ENCODE measurements around the gene MYH16. TPM values are rescaled to one million over a fixed set of nuclear protein-coding genes. Genes with fewer than 3 reads are reported as not detected.
"Not testable (repeated sequence)": the region's sequence is repeated elsewhere in the genome, so short reads cannot be mapped to it uniquely, and the experiment has no call there.

The MYH16 gene
- total and polyA plus RNA-seq, 5 experiments from 2014 or later: not detected

DNA sequence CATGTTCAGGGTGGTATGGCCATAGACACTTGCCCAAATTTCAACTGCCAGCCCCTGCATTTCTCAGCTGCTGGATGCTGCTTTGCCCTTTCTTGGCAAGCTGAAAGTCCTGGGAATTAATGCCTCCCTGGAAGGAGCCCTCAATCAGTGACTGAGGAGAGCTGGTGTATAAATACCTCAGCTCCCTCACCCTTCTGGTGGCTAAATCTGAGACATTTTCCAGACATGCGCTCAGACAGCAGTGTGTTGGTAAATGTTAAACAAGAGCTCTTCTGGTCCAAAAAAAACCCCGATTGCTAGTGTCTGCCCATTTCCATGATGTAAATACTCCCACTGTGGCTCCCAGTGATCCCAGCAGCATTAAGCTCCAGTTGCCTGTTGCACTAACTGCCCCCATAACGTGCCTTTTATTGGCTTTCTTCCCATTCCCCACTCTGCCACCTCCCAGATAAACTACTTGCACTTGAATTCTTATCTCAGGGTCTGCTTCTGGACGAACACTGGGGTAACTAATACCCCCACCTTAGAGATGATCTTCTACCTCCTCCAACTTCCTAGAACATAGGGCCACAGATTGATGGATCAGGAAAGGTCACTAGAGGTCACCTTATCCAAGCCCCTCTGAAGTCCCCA is 6.7 kb upstream of the MYH16 start:
- DNase-seq: no peak
- no peak overlapping the region for H3K4me3 Mint-ChIP-seq
- ATAC-seq: no peak
- H3K4me1 Mint-ChIP-seq: no peaks in the 10 kb centered on the region
- H3K27me3 Mint-ChIP-seq: peaks cover 0 to 13% (median 0%) of the 10 kb centered on the region in 5 donors
- no peak overlapping the region for H3K27ac Mint-ChIP-seq
- H3K36me3 Mint-ChIP-seq: no peaks in the 10 kb centered on the region
- POLR2A ChIA-PET: no interaction called here
- peaks cover 0 to 1% (median 0%) of the 10 kb centered on the region in 9 donors for H3K9me3 Mint-ChIP-seq

DNA sequence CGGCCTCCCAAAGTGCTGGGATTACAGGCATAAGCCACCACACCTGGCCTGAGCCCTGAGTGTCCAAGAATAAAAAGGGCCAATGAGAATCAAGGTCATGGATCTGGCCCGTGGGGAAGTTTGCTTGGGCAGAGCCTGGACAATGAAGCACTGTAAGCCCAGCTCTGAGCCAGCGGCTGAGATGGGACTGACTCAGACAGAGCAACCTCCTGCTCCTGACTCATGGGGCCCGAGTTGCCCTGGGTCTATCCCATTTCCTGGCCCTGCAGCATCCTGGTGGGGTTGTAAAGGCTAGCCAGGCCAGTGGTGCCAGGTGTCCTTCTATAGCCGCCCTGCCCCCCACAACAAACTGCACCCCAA is 5.2 kb upstream of the MYH16 start:
- POLR2A ChIA-PET: no interaction called here
- no peak overlapping the region for H3K4me3 Mint-ChIP-seq
- no peak for ATAC-seq
- H3K4me1 Mint-ChIP-seq: no peaks in the 10 kb centered on the region
- DNase-seq: no peak
- H3K27ac Mint-ChIP-seq: no peak overlapping the region
- no peaks in the 10 kb centered on the region for H3K36me3 Mint-ChIP-seq
- H3K27me3 Mint-ChIP-seq: peaks cover 0 to 7% (median 1%) of the 10 kb centered on the region in 5 donors
- H3K9me3 Mint-ChIP-seq: peaks cover 0 to 1% (median 0%) of the 10 kb centered on the region in 9 donors

DNA sequence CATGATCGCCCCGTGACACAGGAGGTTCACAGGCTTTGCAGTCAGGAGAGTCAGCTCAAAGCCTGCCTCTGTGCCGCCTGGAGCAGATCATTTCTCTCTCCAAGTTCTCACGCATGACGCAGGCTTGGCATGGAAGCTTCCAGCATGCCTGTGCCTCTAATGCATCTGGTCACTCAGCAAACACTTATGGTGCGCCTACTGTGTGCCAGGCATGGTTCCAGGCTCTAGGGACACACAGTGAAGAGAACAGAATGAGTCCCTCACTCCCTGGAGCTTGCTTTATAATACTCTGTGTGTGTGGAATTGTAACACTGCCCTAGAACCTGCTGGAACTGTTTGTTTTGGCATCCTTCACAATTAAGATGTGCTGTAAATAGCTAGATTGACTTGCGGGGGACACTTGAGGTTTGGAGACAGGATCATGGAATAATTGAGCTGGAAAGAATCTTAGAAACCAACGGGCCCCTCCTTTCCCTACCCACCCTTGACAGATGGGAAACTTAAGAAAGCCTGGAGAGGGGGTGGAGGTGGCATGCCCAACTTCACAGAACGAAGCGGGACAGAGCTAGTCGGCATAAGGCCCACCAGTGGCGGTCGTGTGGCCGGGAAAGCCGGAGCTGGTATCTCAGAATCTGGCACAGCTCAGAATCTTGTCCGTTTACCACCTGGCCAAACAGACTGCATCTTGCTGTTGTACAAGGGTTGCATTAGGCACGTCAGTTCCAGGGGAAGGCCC is 4.6 kb upstream of the MYH16 start:
- Mint-ChIP-seq H3K4me1 (no peaks in the 10 kb centered on the region), H3K27ac (no peak overlapping the region), H3K36me3 (no peaks in the 10 kb centered on the region), H3K9me3 (peaks cover 0 to 1% (median 0%) of the 10 kb centered on the region in 9 donors), H3K4me3 (no peak overlapping the region), H3K27me3 (peaks cover 0 to 7% (median 1%) of the 10 kb centered on the region in 5 donors)
- ATAC-seq (no peak), DNase-seq (no peak)
- POLR2A ChIA-PET: no interaction called here

DNA sequence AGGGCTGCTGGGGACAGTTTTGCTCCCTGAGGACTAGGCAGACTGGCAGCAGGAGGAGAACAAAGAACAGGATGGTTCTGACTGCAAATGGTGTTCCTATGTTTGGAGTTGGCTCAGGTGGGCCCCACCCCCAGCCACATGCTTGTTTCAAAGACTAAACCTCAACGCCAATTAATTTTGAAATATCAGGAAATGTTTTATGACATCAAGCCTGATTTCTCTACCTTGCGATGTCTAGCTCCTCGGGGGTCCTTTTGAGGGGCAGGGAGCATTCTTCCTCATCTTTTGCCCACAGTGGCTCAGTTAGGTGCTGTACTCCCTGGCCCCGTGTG is 4.1 kb upstream of the MYH16 start:
- ATAC-seq (no peak), DNase-seq (no peak)
- peaks cover 0 to 1% (median 0%) of the 10 kb centered on the region in 9 donors for H3K9me3 Mint-ChIP-seq
- POLR2A ChIA-PET: no interaction called here
- no peaks in the 10 kb centered on the region for H3K36me3 Mint-ChIP-seq
- peaks cover 0 to 3% (median 2%) of the 10 kb centered on the region in 4 donors for H3K4me1 Mint-ChIP-seq
- H3K4me3 Mint-ChIP-seq: no peak overlapping the region
- H3K27ac Mint-ChIP-seq: no peak overlapping the region
- H3K27me3 Mint-ChIP-seq: peaks cover 0 to 7% (median 1%) of the 10 kb centered on the region in 5 donors

DNA sequence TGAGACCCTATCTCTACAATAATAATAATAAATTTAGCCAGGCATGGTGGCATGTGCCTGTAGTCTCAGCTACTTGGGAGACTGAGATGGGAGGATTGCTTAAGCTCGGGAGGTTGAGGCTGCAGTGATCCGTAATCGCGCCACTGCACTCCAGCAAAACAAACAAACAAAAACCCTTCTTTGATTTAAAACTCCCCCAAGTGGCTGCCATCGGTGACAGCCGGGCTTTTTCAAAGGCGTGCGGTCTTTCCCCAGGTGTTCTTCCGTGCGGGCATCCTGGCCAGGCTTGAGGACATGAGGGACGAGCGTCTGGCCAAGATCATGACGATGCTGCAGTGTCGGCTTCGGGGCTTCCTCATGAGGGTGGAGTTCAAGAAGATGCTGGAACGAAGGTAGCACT is 1.9 kb upstream of the MYH16 start:
- Mint-ChIP-seq H3K9me3 (peaks cover 0 to 1% (median 0%) of the 10 kb centered on the region in 9 donors), H3K36me3 (no peaks in the 10 kb centered on the region), H3K27ac (no peak overlapping the region), H3K4me1 (peaks cover 1 to 10% (median 8%) of the 10 kb centered on the region in 4 donors), H3K27me3 (peaks cover 0 to 7% (median 1%) of the 10 kb centered on the region in 5 donors), H3K4me3 (no peak overlapping the region)
- ATAC-seq: no peak
- DNase-seq: no peak
- POLR2A ChIA-PET: no interaction called here

- H3K4me3 Mint-ChIP-seq, POLR2A ChIA-PET, H3K4me1 Mint-ChIP-seq, ATAC-seq, H3K9me3 Mint-ChIP-seq, H3K36me3 Mint-ChIP-seq, H3K27me3 Mint-ChIP-seq, DNase-seq: not testable (repeated sequence)
- H3K27ac Mint-ChIP-seq: peak overlapping the region in 1 of 10 donors; percentile 65
Measured at GRCh38 chr7:99273561-99273960, 922 bp downstream of the MYH16 start.

DNA sequence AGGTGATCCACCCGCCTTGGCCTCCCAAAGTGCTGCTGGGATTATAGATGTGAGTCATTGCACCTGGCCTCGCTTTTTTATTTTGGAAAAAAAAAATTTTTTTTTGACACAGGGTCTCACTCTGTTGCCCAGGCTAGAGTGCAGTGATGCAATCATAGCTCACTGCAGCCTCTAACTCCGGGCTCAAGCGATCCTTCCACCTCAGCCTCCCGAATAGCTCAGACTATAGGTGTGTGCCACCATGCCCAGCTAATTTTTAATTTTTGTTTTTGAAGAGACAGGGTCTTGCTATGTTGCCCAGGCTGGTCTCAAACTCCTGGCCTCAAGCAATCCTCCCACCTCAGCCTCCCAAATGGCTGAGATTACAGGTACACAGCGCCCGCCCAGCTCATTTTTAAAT is 2.3 kb downstream of the MYH16 start:
- H3K4me3 Mint-ChIP-seq, POLR2A ChIA-PET, ATAC-seq, H3K36me3 Mint-ChIP-seq, DNase-seq, H3K4me1 Mint-ChIP-seq, H3K27me3 Mint-ChIP-seq, H3K9me3 Mint-ChIP-seq, H3K27ac Mint-ChIP-seq: not testable (repeated sequence)

DNA sequence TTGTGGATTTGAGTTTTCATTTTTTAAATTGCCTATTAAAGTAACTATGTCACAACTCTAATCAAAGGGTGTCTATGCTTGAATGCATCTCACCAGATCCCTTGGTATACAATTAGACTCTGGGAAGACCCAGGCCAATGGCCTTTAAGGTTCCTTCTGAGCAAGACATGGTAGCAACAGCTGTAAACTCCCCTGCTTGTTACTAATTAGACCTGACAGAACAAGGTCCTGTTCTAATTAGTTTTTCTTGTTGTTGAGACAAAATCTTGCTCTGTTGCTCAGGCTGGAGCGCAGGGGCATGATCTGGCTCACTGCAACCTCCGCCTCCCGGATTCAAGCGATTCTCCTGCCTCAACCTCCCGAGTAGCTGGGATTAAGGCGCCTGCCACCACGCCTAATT is 2.9 kb downstream of the MYH16 start:
- ATAC-seq: no peak

GRCh38 chr7:99278180-99278579 is 5.5 kb downstream of the MYH16 start:
- no peaks in the 10 kb centered on the region for H3K9me3 Mint-ChIP-seq
- H3K27me3 Mint-ChIP-seq: peaks cover 0 to 2% (median 0%) of the 10 kb centered on the region in 5 donors
- peaks cover 4 to 10% (median 8%) of the 10 kb centered on the region in 4 donors for H3K4me1 Mint-ChIP-seq
- ATAC-seq: no peak
- H3K27ac Mint-ChIP-seq: peak overlapping the region in 1 of 10 donors; percentile 73
- H3K4me3 Mint-ChIP-seq: no peak overlapping the region
- no peaks in the 10 kb centered on the region for H3K36me3 Mint-ChIP-seq
- DNase-seq: no peak
- POLR2A ChIA-PET: no interaction called here

More for the DNA sequence above, 2.9 kb downstream of the MYH16 start:
- Mint-ChIP-seq H3K27ac (no peak overlapping the region), H3K36me3 (no peaks in the 10 kb centered on the region), H3K27me3 (peaks cover 0 to 3% (median 0%) of the 10 kb centered on the region in 5 donors), H3K4me1 (peaks cover 4 to 10% (median 8%) of the 10 kb centered on the region in 4 donors), H3K4me3 (no peak overlapping the region), H3K9me3 (no peaks in the 10 kb centered on the region)
- POLR2A ChIA-PET: no interaction called here
- DNase-seq: no peak

GRCh38 chr7:99284165-99284564 is 11.5 kb downstream of the MYH16 start:
- DNase-seq, H3K36me3 Mint-ChIP-seq, H3K4me3 Mint-ChIP-seq, H3K4me1 Mint-ChIP-seq, H3K27me3 Mint-ChIP-seq, POLR2A ChIA-PET, H3K27ac Mint-ChIP-seq, ATAC-seq, H3K9me3 Mint-ChIP-seq: not testable (repeated sequence)

GRCh38 chr7:99287779-99288534 is 15.3 kb downstream of the MYH16 start:
- H3K4me3 Mint-ChIP-seq: no peak overlapping the region
- no peaks in the 10 kb centered on the region for H3K9me3 Mint-ChIP-seq
- H3K27ac Mint-ChIP-seq: peak overlapping the region in 2 of 10 donors; percentile 40 to 51
- DNase-seq (no peak), ATAC-seq (no peak)
- POLR2A ChIA-PET: interaction anchor here (0.6 kb wide), 1 partner anchor 249 kb away, joined by 4 read pairs; no protein-coding TSS in a partner anchor
- H3K27me3 Mint-ChIP-seq: no peaks in the 10 kb centered on the region
- no peaks in the 10 kb centered on the region for H3K4me1 Mint-ChIP-seq
- H3K36me3 Mint-ChIP-seq: peaks cover 0 to 2% (median 0%) of the 10 kb centered on the region in 3 donors

DNA sequence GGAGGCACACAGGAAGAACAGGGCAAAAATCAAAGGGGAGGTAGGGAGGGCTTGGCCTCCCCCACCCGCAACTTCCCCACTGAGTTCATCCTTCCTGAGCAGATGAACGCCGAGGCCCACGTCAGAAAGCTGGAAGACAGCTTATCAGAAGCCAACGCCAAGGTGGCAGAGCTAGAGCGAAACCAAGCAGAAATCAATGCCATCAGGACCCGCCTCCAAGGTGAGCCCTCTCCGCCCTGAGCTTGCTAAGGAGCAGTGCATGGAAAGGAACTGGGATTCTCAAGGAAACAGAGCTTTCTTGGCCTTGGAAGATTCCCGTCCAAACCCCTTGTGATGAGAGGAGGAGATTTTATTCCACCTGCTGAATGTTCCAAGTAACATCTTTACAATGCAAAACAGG is 16.5 kb downstream of the MYH16 start:
- Mint-ChIP-seq H3K36me3 (no peaks in the 10 kb centered on the region), H3K9me3 (no peaks in the 10 kb centered on the region), H3K27me3 (no peaks in the 10 kb centered on the region), H3K4me1 (no peaks in the 10 kb centered on the region), H3K27ac (peak overlapping the region in 1 of 10 donors; percentile 31), H3K4me3 (no peak overlapping the region)
- DNase-seq (no peak), ATAC-seq (no peak)
- POLR2A ChIA-PET: interaction anchor here (0.7 kb wide), 1 partner anchor 145 kb away, joined by 3 read pairs; no protein-coding TSS in a partner anchor

- ATAC-seq, POLR2A ChIA-PET, DNase-seq, H3K4me3 Mint-ChIP-seq, H3K4me1 Mint-ChIP-seq, H3K36me3 Mint-ChIP-seq, H3K27ac Mint-ChIP-seq, H3K9me3 Mint-ChIP-seq, H3K27me3 Mint-ChIP-seq: not testable (repeated sequence)
Measured at GRCh38 chr7:99290148-99290547, 17.5 kb downstream of the MYH16 start.
